HepG2 (cell line): ENCODE data around the gene MPC1. TPM values are rescaled to one million over a fixed set of nuclear protein-coding genes. Genes with fewer than 3 reads are reported as not detected.

Experiments used
- ATAC-seq: fragments of 200-7000 bp; cut with Tn5 transposase; 3 replicates; pipeline ENCODE4 v1.9.1; 2020; ENCODE audit warnings: mild to moderate bottlenecking, moderate library complexity
- BruUV-seq: library from RNA; stranded (reverse); fragments of 400-500 nt; replicated peaks from 2 replicates; lab custom pipeline; 2021; lab: Mats Ljungman, UMichigan
- CTCF ChIA-PET: fragments of 300-600 bp; formaldehyde crosslinking; extraction: SDS; loops from one replicate; lab custom pipeline; 2021; ENCODE audit warnings: low total read pairs, inconsistent platforms, low intra/inter-chr PET ratio; lab: Yijun Ruan, JAX
- POLR2A ChIA-PET: fragments of 350-600 bp; sonication (Branson Sonifier 250); formaldehyde crosslinking; loops from one replicate; lab custom pipeline; 2020; ENCODE audit warnings: antibody characterized with exemption, inconsistent platforms; lab: Yijun Ruan, JAX
- DNase-seq: peaks from one replicate; pipeline ENCODE4 v3.0.0-alpha.2; 2015; ENCODE audit warnings: low spot score
- FAIRE-seq: peaks from 3 replicates; lab custom pipeline; 2011; peaks lifted over from hg19 to GRCh38; lab: Jason Lieb, UNC
- H2AFZ ChIP-seq: one replicate; pipeline ENCODE4 v1.6.1; 2011; ENCODE audit warnings: low read length, inconsistent platforms
- H3K27ac ChIP-seq: fragments of 300-600 bp; 3 replicates; pipeline ENCODE4 v1.8.0; 2011; ENCODE audit warnings: mixed run types, mild to moderate bottlenecking, mixed read lengths, low read length, inconsistent platforms; ENCODE audit not compliant: insufficient read depth; ENCODE audit errors: extremely low read length
- H3K27me3 ChIP-seq, 2 experiments: fragments of 200-600 bp in 1 of 2; 2 replicates in 1 of 2; 3 replicates in 1 of 2; pipeline versions ENCODE4 v1.6.0 to v1.8.0; 2011; ENCODE audit warnings: low read length in 2 of 2, mild to moderate bottlenecking in 2 of 2, moderate library complexity in 2 of 2, inconsistent platforms in 1 of 2; ENCODE audit not compliant: insufficient read depth in 2 of 2, control insufficient read depth in 1 of 2
- H3K36me3 ChIP-seq, 2 experiments: fragments of 200-600 bp in 1 of 2; replicated peaks in 1 of 2; 2 replicates in 1 of 2; 3 replicates in 1 of 2; pipeline versions ENCODE4 v1.5.1 to v1.8.0; 2011; ENCODE audit warnings: low read length in 2 of 2, inconsistent platforms in 1 of 2; ENCODE audit not compliant: insufficient read depth in 2 of 2, control insufficient read depth in 1 of 2
- H3K4me1 ChIP-seq: 2 replicates; pipeline ENCODE4 v1.5.1; 2012; ENCODE audit warnings: low read length, inconsistent platforms; ENCODE audit not compliant: insufficient read depth
- H3K4me2 ChIP-seq: 2 replicates; pipeline ENCODE4 v1.6.0; 2011; ENCODE audit warnings: low read depth, low read length, inconsistent platforms
- H3K4me3 ChIP-seq, 3 experiments: fragments of 200-600 bp in 1 of 3; sonication (generic), shearing (Covaris generic) in 1 of 3; replicated peaks in 1 of 3; 2 replicates each; pipeline ENCODE4 v1.5.1; 2011 to 2016; ENCODE audit warnings: low read length in 3 of 3, inconsistent platforms in 2 of 3, low read depth in 2 of 3, mild to moderate bottlenecking in 2 of 3, control low read depth in 1 of 3, mixed read lengths in 1 of 3; ENCODE audit not compliant: insufficient read depth in 1 of 3
- H3K79me2 ChIP-seq: one replicate; pipeline ENCODE4 v1.6.1; 2011; ENCODE audit warnings: low read length, inconsistent platforms; ENCODE audit not compliant: insufficient read depth
- H3K9ac ChIP-seq: 2 replicates; pipeline ENCODE4 v1.6.0; 2011; ENCODE audit warnings: mild to moderate bottlenecking, low read depth, low read length, inconsistent platforms; ENCODE audit not compliant: insufficient read depth
- H3K9me3 ChIP-seq: 2 replicates; pipeline ENCODE4 v1.5.1; 2012; ENCODE audit warnings: mild to moderate bottlenecking, low read length
- H4K20me1 ChIP-seq: 2 replicates; pipeline ENCODE4 v1.6.0; 2011; ENCODE audit warnings: inconsistent platforms, mild to moderate bottlenecking, low read length, moderate library complexity; ENCODE audit not compliant: insufficient read depth
- CEBPB ChIP-seq: IDR thresholded peaks from 2 replicates; pipeline ENCODE4 v1.6.1; 2011; ENCODE audit warnings: low read depth, low read length, improper control_type of control experiment, borderline replicate concordance
- CENPT ChIP-seq: sonication (generic); formaldehyde crosslinking; IDR thresholded peaks from 2 replicates; pipeline ENCODE4 v1.8.0; 2022; ENCODE audit warnings: low read depth, mild to moderate bottlenecking, moderate library complexity, missing genetic modification reagents
- CREB1 ChIP-seq, 2 experiments: fragments of 450-650 bp in 1 of 2; IDR thresholded peaks; 2 replicates each; pipeline ENCODE4 v1.6.1; 2016 to 2017; ENCODE audit warnings: control low read depth in 1 of 2, mild to moderate bottlenecking in 1 of 2, missing compliant biosample characterization in 1 of 2, missing genetic modification characterization in 1 of 2
- FOSL2 ChIP-seq: sonication (generic); formaldehyde crosslinking; IDR thresholded peaks from 2 replicates; pipeline ENCODE4 v1.4.0; 2020; ENCODE audit warnings: missing genetic modification reagents
- NFRKB ChIP-seq: fragments of 450-650 bp; IDR thresholded peaks from 2 replicates; pipeline ENCODE4 v1.6.1; 2017
- TBX2 ChIP-seq: sonication (generic); formaldehyde crosslinking; IDR thresholded peaks from 2 replicates; pipeline ENCODE4 v1.5.0; 2020; ENCODE audit warnings: missing genetic modification reagents, mild to moderate bottlenecking, borderline replicate concordance
- ZKSCAN5 ChIP-seq: sonication (generic); formaldehyde crosslinking; IDR thresholded peaks from 2 replicates; pipeline ENCODE4 v1.5.1; 2020; ENCODE audit warnings: mild to moderate bottlenecking, missing genetic modification reagents
- ZNF12 ChIP-seq: sonication (generic); formaldehyde crosslinking; IDR thresholded peaks from 2 replicates; pipeline ENCODE4 v1.5.0; 2020; ENCODE audit warnings: missing genetic modification reagents
- ZNF317 ChIP-seq: sonication (generic); formaldehyde crosslinking; IDR thresholded peaks from 2 replicates; pipeline ENCODE4 v1.5.0; 2020; ENCODE audit warnings: mild to moderate bottlenecking, missing genetic modification reagents
- ZNF432 ChIP-seq: sonication (generic); formaldehyde crosslinking; IDR thresholded peaks from 2 replicates; pipeline ENCODE4 v1.5.0; 2020; ENCODE audit warnings: missing genetic modification reagents, mild to moderate bottlenecking, borderline replicate concordance
- ZNF782 ChIP-seq: sonication (generic); formaldehyde crosslinking; IDR thresholded peaks from 2 replicates; pipeline ENCODE4 v1.4.0; 2020; ENCODE audit warnings: missing genetic modification reagents, mild to moderate bottlenecking, borderline replicate concordance
- WGBS: methylation state at CpG from one replicate; pipeline ENCODE4 v1.1.6; 2017; ENCODE audit warnings: low lambda C conversion rate; 5-methylcytosine and 5-hydroxymethylcytosine counted together
- in situ Hi-C: cut with HindIII; loops from 2 replicates; pipeline ENCODE4 v1.10.0; 2017; ENCODE audit warnings: low pct_unique_long_range_greater_than_20kb; ENCODE audit not compliant: extremely low pct_ligation_motif_present
- intact Hi-C: fragments of 100-400 bp; cut with micrococcal nuclease; formaldehyde crosslinking; loops from one replicate; pipeline ENCODE4 v1.10.0; 2022; ENCODE audit not compliant: unreplicated experiment
- polyA plus RNA-seq, 8 experiments: library from polyadenylated mRNA; depleted of rRNA in 3 of 8; stranded (reverse) in 7 of 8; unstranded in 1 of 8; fragments of >200 nt; fragmentation: Illumina TruSeq in 4 of 8; extraction: Trizol in 4 of 8; gene quantifications; 2 replicates each; pipeline versions ENCODE4 v1.2.1 to v1.2.3, GENCODE V29; 2011 to 2016; ENCODE audit warnings: low read depth in 4 of 8, missing spikeins in 1 of 8, mixed read lengths in 1 of 8; ENCODE audit not compliant: insufficient read depth in 1 of 8
- total RNA-seq, 5 experiments: library from RNA; depleted of rRNA; stranded (reverse); fragments of >200 nt; fragmentation: Illumina TruSeq; extraction: Trizol; gene quantifications; 2 replicates each; pipeline ENCODE4 v1.2.3, GENCODE V29; 2016; ENCODE audit warnings: low read depth in 1 of 5
- TF ChIP-seq, protein P1 (sequence below): IDR thresholded peaks from 2 replicates; pipeline ENCODE4 v1.6.1; 2012; ENCODE audit warnings: inconsistent platforms
- TF ChIP-seq, protein P2 (sequence below): sonication (generic); formaldehyde crosslinking; IDR thresholded peaks from 2 replicates; pipeline ENCODE4 v1.8.1; 2022; ENCODE audit warnings: low read depth, mild to moderate bottlenecking, missing genetic modification reagents

Gene MPC1
- total and polyA plus RNA-seq, 2 of the 13 experiments (the other 11 are each of a cell fraction or from before 2014, with no cell fraction given) = 189 to 214 TPM

GRCh38 chr6:166419286-166419685 is 36.5 kb upstream of the MPC1 start:
- Histone ChIP-seq H4K20me1 (0 out of 2 replicates have a peak, but pooled peaks cover 4% of the 10 kb centered on the region), H3K4me3 (no peak overlapping the region), H3K79me2 (no peaks in the 10 kb centered on the region), H3K36me3 (no peaks in the 10 kb centered on the region), H3K27ac (no peak overlapping the region), H3K9ac (no peak overlapping the region), H3K27me3 (peaks cover 4 to 38% of the 10 kb centered on the region in 2 experiments; a peak in 4 of 5 replicates), H3K9me3 (no peaks in the 10 kb centered on the region), H2AFZ (no peak overlapping the region), H3K4me1 (peaks cover 21% of the 10 kb centered on the region), H3K4me2 (no peak overlapping the region)
- TF ChIP-seq FOSL2 (CRISPR knock-in tag) (peak; percentile 83), CENPT (CRISPR knock-in tag) (no peak), ZNF317 (CRISPR knock-in tag) (0 out of 2 replicates have a peak, but pooled peaks have one; percentile 79), ZNF12 (CRISPR knock-in tag) (no peak), NFRKB (no peak), CREB1 (IDR thresholded peaks at IDR 0.05) (no peak), CREB1 (CRISPR knock-in tag; IDR thresholded peaks at IDR 0.05) (no peak)
- TF ChIP-seq, protein P1, sequence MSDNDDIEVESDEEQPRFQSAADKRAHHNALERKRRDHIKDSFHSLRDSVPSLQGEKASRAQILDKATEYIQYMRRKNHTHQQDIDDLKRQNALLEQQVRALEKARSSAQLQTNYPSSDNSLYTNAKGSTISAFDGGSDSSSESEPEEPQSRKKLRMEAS = peak; percentile 32; the same call in 1 of the 2 replicates
- POLR2A ChIA-PET = no interaction called here
- intact Hi-C loops (no loop called here), in situ Hi-C loops (no loop called here)
- CTCF ChIA-PET = no interaction called here
- BruUV-seq = no TSS peak
- FAIRE-seq = no peak
- 10% methylated on average over 7 of the region's 7 CpGs for WGBS
- ATAC-seq = peak; percentile 8; the same call in 1 of the 3 replicates
- DNase-seq = no peak

DNA sequence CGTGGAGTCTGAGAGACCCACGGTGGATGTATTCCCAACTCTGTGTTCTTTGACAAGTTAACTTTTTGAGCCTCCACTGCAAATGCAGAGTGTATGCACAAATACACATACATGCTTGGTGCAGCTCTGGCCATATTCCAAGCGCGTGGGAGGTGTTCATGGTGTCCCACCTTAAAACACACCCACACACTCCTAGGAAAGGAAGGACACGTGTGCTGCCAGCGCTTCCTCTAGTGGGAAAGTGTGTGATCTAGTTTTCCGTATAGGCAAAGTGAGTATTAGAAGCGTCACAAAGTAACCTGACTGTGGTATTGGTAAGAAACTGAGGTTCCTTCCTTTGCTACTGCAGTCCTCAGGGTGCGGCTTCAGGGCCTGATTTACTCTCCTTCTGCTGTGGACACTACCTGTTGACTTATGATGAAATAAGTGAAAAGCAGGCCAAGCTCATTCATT is 36.0 kb upstream of the MPC1 start:
- CTCF ChIA-PET = no interaction called here
- WGBS = 66% methylated on average over 8 of the region's 9 CpGs
- in situ Hi-C loops = no loop called here

More for the DNA sequence above, 36.0 kb upstream of the MPC1 start:
- Histone ChIP-seq H3K27ac (no peak overlapping the region), H3K79me2 (no peaks in the 10 kb centered on the region), H3K4me2 (no peak overlapping the region), H4K20me1 (0 out of 2 replicates have a peak, but pooled peaks cover 4% of the 10 kb centered on the region), H3K36me3 (no peaks in the 10 kb centered on the region), H3K9ac (no peak overlapping the region), H3K27me3 (peaks cover 4 to 32% of the 10 kb centered on the region in 2 experiments; a peak in 4 of 5 replicates), H2AFZ (no peak overlapping the region), H3K4me3 (no peak overlapping the region), H3K4me1 (peaks cover 21% of the 10 kb centered on the region), H3K9me3 (no peaks in the 10 kb centered on the region)
- TF ChIP-seq, protein P2, sequence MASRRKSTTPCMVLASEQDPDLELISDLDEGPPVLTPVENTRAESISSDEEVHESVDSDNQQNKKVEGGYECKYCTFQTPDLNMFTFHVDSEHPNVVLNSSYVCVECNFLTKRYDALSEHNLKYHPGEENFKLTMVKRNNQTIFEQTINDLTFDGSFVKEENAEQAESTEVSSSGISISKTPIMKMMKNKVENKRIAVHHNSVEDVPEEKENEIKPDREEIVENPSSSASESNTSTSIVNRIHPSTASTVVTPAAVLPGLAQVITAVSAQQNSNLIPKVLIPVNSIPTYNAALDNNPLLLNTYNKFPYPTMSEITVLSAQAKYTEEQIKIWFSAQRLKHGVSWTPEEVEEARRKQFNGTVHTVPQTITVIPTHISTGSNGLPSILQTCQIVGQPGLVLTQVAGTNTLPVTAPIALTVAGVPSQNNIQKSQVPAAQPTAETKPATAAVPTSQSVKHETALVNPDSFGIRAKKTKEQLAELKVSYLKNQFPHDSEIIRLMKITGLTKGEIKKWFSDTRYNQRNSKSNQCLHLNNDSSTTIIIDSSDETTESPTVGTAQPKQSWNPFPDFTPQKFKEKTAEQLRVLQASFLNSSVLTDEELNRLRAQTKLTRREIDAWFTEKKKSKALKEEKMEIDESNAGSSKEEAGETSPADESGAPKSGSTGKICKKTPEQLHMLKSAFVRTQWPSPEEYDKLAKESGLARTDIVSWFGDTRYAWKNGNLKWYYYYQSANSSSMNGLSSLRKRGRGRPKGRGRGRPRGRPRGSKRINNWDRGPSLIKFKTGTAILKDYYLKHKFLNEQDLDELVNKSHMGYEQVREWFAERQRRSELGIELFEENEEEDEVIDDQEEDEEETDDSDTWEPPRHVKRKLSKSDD = no peak
- TF ChIP-seq TBX2 (CRISPR knock-in tag) (no peak), CEBPB (peak; percentile 35; the same call in 1 of the 2 replicates), ZKSCAN5 (CRISPR knock-in tag) (no peak), ZNF432 (CRISPR knock-in tag) (0 out of 2 replicates have a peak, but pooled peaks have one; percentile 27), ZNF782 (CRISPR knock-in tag) (no peak)
- DNase-seq (no peak), FAIRE-seq (no peak), ATAC-seq (no peak)
- no TSS peak for BruUV-seq
- intact Hi-C loops = no loop called here
- POLR2A ChIA-PET = no interaction called here
